ENCODE results near the gene POLR2L. TPM values are rescaled to one million over a fixed set of nuclear protein-coding genes. Genes with fewer than 3 reads are reported as not detected.

POLR2L gene
- total RNA-seq, 1 donor from 2014 or later: 106 TPM

GRCh38 chr11:836700-837099 lies 5.6 kb downstream of the POLR2L start:
- Mint-ChIP-seq H3K27ac (no peak overlapping the region), H3K36me3 (no peaks in the 10 kb centered on the region), H3K9me3 (no peaks in the 10 kb centered on the region), H3K4me1 (ENCODE audit: unreplicated experiment) (peaks cover 12% of the 10 kb centered on the region), H3K4me3 (no peak overlapping the region), H3K27me3 (peaks cover 6% of the 10 kb centered on the region)
- no peak for TF ChIP-seq CTCF (conservative IDR thresholded peaks at IDR 0.05)
- DNase-seq (ENCODE audit: extremely low spot score, unreplicated experiment): no peak

GRCh38 chr11:836274-836673 lies 6.1 kb downstream of the POLR2L start:
- no peaks in the 10 kb centered on the region for H3K36me3 Mint-ChIP-seq
- H3K27ac Mint-ChIP-seq: no peak overlapping the region
- peaks cover 11% of the 10 kb centered on the region for H3K4me1 Mint-ChIP-seq (ENCODE audit: unreplicated experiment)
- H3K27me3 Mint-ChIP-seq: peaks cover 10% of the 10 kb centered on the region
- H3K4me3 Mint-ChIP-seq: no peak overlapping the region
- no peak for DNase-seq (ENCODE audit: extremely low spot score, unreplicated experiment)
- H3K9me3 Mint-ChIP-seq: no peaks in the 10 kb centered on the region
- TF ChIP-seq CTCF (conservative IDR thresholded peaks at IDR 0.05): no peak

- peak overlapping the region; percentile 89 for H3K27ac Mint-ChIP-seq
- H3K27me3 Mint-ChIP-seq: peaks cover 18% of the 10 kb centered on the region
- no peaks in the 10 kb centered on the region for H3K36me3 Mint-ChIP-seq
- no peaks in the 10 kb centered on the region for H3K9me3 Mint-ChIP-seq
- no peak for DNase-seq (ENCODE audit: extremely low spot score, unreplicated experiment)
- peak overlapping the region; percentile 84 for H3K4me3 Mint-ChIP-seq
- no peaks in the 10 kb centered on the region for H3K4me1 Mint-ChIP-seq (ENCODE audit: unreplicated experiment)
- no peak for TF ChIP-seq CTCF (conservative IDR thresholded peaks at IDR 0.05)
Measured at GRCh38 chr11:834371-835316, 7.7 kb downstream of the POLR2L start.

- H3K36me3 Mint-ChIP-seq: no peaks in the 10 kb centered on the region
- H3K27ac Mint-ChIP-seq: peak overlapping the region; percentile 89
- H3K9me3 Mint-ChIP-seq: no peaks in the 10 kb centered on the region
- peaks cover 26% of the 10 kb centered on the region for H3K27me3 Mint-ChIP-seq
- TF ChIP-seq CTCF (conservative IDR thresholded peaks at IDR 0.05): no peak
- no peak for DNase-seq (ENCODE audit: extremely low spot score, unreplicated experiment)
- no peaks in the 10 kb centered on the region for H3K4me1 Mint-ChIP-seq (ENCODE audit: unreplicated experiment)
- H3K4me3 Mint-ChIP-seq: peak overlapping the region; percentile 84
Measured at GRCh38 chr11:833849-834311, 8.4 kb downstream of the POLR2L start.

GRCh38 chr11:833114-833791 lies 9.1 kb downstream of the POLR2L start:
- H3K27me3 Mint-ChIP-seq: peaks cover 32% of the 10 kb centered on the region
- peak; percentile 17 for TF ChIP-seq CTCF (conservative IDR thresholded peaks at IDR 0.05)
- no peak for DNase-seq (ENCODE audit: extremely low spot score, unreplicated experiment)
- H3K27ac Mint-ChIP-seq: peak overlapping the region; percentile 89
- peaks cover 2% of the 10 kb centered on the region for H3K4me1 Mint-ChIP-seq (ENCODE audit: unreplicated experiment)
- H3K4me3 Mint-ChIP-seq: peak overlapping the region; percentile 84
- no peaks in the 10 kb centered on the region for H3K36me3 Mint-ChIP-seq
- no peaks in the 10 kb centered on the region for H3K9me3 Mint-ChIP-seq

All from type B pancreatic cell (in vitro differentiated cells).